Hematopoietic multipotent progenitor cell treated with erythropoietin and hydrocortisone succinate and interleukin-3 and kit ligand, for 8 days (in vitro differentiated cells): ENCODE results near the gene RELCH.
A peak's percentile ranks its signal among the peaks of the same experiment; 100 is the strongest.
"Not testable (repeated sequence)": the region's sequence is repeated elsewhere in the genome, so short reads cannot be mapped to it uniquely, and the experiment has no call there.

Experiments used
- DNase-seq: peaks from one replicate; pipeline ENCODE4 v3.0.0-alpha.2; 2015

Gene RELCH

GRCh38 chr18:62186774-62187542 lies at the start of gene RELCH, which contains the start of gene PIGN:
Gene RELCH (plus strand): TSS chr18:62187255. CDS start chr18:62187506, 251 bp downstream.
Gene PIGN (minus strand): TSS chr18:62187056. CDS start chr18:62161353, 25,703 bp downstream.
- DNase-seq = peak; percentile 99

GRCh38 chr18:62138461-62139235 lies 48.4 kb upstream of the RELCH start:
- DNase-seq = no peak

GRCh38 chr18:62140259-62140658 lies 46.8 kb upstream of the RELCH start:
- no peak for DNase-seq

GRCh38 chr18:62144338-62144737 lies 42.7 kb upstream of the RELCH start:
- DNase-seq = no peak

- no peak for DNase-seq
Measured at GRCh38 chr18:62151068-62151771, 35.8 kb upstream of the RELCH start.

GRCh38 chr18:62152844-62153243 lies 34.2 kb upstream of the RELCH start:
- no peak for DNase-seq

- no peak for DNase-seq
Measured at GRCh38 chr18:62157843-62158242, 29.2 kb upstream of the RELCH start.

- DNase-seq = no peak
Measured at GRCh38 chr18:62164310-62164709, 22.7 kb upstream of the RELCH start.

GRCh38 chr18:62164855-62165487 lies 22.1 kb upstream of the RELCH start:
- DNase-seq = no peak

- no peak for DNase-seq
Measured at GRCh38 chr18:62165583-62165982, 21.5 kb upstream of the RELCH start.

- DNase-seq = not testable (repeated sequence)
Measured at GRCh38 chr18:62166524-62166923, 20.5 kb upstream of the RELCH start.

GRCh38 chr18:62170857-62171256 lies 16.2 kb upstream of the RELCH start:
- no peak for DNase-seq

GRCh38 chr18:62172298-62172697 lies 14.8 kb upstream of the RELCH start:
- DNase-seq = no peak

- no peak for DNase-seq
Measured at GRCh38 chr18:62175521-62175920, 11.5 kb upstream of the RELCH start.

- DNase-seq = no peak
Measured at GRCh38 chr18:62177271-62177670, 9.8 kb upstream of the RELCH start.

GRCh38 chr18:62179213-62179612 lies 7.8 kb upstream of the RELCH start:
- DNase-seq = no peak

GRCh38 chr18:62182220-62182619 lies 4.8 kb upstream of the RELCH start:
- no peak for DNase-seq

- peak; percentile 74 for DNase-seq
Measured at GRCh38 chr18:62183578-62184195, 3.4 kb upstream of the RELCH start.

GRCh38 chr18:62186499-62186773 lies 619 bp upstream of the RELCH start:
- no peak for DNase-seq

- DNase-seq = peak; percentile 58
Measured at GRCh38 chr18:62187543-62188510, 772 bp downstream of the RELCH start.

- DNase-seq = no peak
Measured at GRCh38 chr18:62189208-62189607, 2.2 kb downstream of the RELCH start.

- DNase-seq = no peak
Measured at GRCh38 chr18:62196079-62196478, 9.0 kb downstream of the RELCH start.
